Liver (tissue), 3 donors: ENCODE results near the gene TMEM154.

Source experiments
- YY1 ChIP-seq: IDR thresholded peaks from 2 replicates; pipeline ENCODE4 v1.6.1; 2016; ENCODE audit warnings: antibody characterized with exemption, mild to moderate bottlenecking
- TF ChIP-seq, protein P1 (sequence below): IDR thresholded peaks from 2 replicates; pipeline ENCODE4 v1.6.1; 2016; ENCODE audit warnings: antibody characterized with exemption
- TF ChIP-seq, protein P2 (sequence below): IDR thresholded peaks from 2 replicates; pipeline ENCODE4 v1.6.1; 2016; ENCODE audit warnings: antibody characterized with exemption
- TF ChIP-seq, protein P3 (sequence below): fragments of 150-350 bp; IDR thresholded peaks from 2 replicates; pipeline ENCODE4 v1.5.1; 2017; ENCODE audit warnings: improper control_type of control experiment, low read depth, low read length; ENCODE audit not compliant: missing input control
- donor health status: healthy.
- donor health status: healthy.

DNA sequence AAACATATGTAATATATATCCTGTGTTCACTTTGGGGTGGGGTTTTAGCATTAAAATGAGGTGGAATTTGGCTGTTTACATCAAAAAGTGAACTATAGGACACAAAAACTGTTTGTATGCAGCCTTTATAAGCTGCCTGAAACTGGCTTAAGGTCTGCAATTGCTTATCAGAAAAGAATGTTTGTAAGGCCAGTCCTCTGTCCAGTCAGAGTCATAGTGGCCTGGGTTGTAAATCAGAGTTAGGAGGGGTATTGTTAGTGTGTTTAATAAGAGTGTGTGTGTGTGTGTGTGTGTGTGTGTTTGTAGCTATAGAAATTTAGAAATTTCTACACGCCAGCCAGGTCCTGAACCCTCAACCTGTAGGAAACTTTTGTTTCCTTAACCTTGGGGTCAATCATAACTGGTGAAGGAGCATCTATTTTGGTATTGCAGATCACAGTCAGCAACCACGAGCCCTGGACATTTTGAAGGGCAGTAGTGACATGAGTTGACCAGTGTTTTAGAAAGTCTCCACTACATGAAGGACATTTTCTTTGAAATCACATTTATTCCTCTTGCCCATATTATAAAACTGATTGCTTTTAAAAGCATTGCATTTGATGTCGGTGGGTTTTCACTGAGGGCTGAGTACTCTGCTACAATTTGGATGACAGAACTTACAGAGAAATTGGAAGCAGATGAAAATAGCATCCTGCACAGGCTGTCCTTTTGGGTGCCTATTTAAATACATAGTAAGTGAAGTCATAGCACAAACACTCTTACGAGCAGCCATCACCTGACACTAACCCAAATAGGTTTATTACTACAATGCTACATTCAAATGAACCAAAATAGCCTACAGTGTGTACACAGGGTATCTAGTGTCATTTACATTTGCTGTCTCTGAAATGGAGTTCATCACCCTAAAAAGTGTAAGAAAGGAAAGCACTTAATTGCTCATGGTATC, 11.2 kb upstream of the TMEM154 start:
- TF ChIP-seq, protein P1, sequence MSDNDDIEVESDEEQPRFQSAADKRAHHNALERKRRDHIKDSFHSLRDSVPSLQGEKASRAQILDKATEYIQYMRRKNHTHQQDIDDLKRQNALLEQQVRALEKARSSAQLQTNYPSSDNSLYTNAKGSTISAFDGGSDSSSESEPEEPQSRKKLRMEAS, result no peak
- TF ChIP-seq, protein P2, sequence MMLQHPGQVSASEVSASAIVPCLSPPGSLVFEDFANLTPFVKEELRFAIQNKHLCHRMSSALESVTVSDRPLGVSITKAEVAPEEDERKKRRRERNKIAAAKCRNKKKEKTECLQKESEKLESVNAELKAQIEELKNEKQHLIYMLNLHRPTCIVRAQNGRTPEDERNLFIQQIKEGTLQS, result no peak
- TF ChIP-seq, protein P3, sequence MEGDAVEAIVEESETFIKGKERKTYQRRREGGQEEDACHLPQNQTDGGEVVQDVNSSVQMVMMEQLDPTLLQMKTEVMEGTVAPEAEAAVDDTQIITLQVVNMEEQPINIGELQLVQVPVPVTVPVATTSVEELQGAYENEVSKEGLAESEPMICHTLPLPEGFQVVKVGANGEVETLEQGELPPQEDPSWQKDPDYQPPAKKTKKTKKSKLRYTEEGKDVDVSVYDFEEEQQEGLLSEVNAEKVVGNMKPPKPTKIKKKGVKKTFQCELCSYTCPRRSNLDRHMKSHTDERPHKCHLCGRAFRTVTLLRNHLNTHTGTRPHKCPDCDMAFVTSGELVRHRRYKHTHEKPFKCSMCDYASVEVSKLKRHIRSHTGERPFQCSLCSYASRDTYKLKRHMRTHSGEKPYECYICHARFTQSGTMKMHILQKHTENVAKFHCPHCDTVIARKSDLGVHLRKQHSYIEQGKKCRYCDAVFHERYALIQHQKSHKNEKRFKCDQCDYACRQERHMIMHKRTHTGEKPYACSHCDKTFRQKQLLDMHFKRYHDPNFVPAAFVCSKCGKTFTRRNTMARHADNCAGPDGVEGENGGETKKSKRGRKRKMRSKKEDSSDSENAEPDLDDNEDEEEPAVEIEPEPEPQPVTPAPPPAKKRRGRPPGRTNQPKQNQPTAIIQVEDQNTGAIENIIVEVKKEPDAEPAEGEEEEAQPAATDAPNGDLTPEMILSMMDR, result no peak
- no peak for TF ChIP-seq YY1
